HG02610 (cell line): ENCODE measurements around the gene ATOH8.

Experiments
- ATAC-seq: cut with Tn5 transposase; IDR thresholded peaks from one replicate; pipeline ENCODE4 v1.9.1; 2021; ENCODE audit warnings: mild to moderate bottlenecking, moderate library complexity; ENCODE audit not compliant: unreplicated experiment

Gene ATOH8

GRCh38 chr2:85718885-85719492 lies 34.8 kb upstream of the ATOH8 start:
- no peak for ATAC-seq

GRCh38 chr2:85719609-85720240 lies 34.1 kb upstream of the ATOH8 start:
- ATAC-seq = no peak

GRCh38 chr2:85720533-85720932 lies 33.3 kb upstream of the ATOH8 start:
- ATAC-seq = no peak

- ATAC-seq = no peak
These were observed 32.1 kb upstream of the ATOH8 start for GRCh38 chr2:85721641-85722040.

GRCh38 chr2:85722519-85722918 lies 31.3 kb upstream of the ATOH8 start:
- ATAC-seq = no peak

GRCh38 chr2:85723707-85724360 lies 30.0 kb upstream of the ATOH8 start:
- no peak for ATAC-seq

- ATAC-seq = no peak
These were observed 29.0 kb upstream of the ATOH8 start for GRCh38 chr2:85724731-85725181.

- no peak for ATAC-seq
These were observed 28.3 kb upstream of the ATOH8 start for GRCh38 chr2:85725451-85725850.

- ATAC-seq = no peak
These were observed 26.0 kb upstream of the ATOH8 start for GRCh38 chr2:85727798-85728197.

- no peak for ATAC-seq
These were observed 25.4 kb upstream of the ATOH8 start for GRCh38 chr2:85728342-85728741.

- peak; percentile 91 for ATAC-seq
These were observed 24.6 kb upstream of the ATOH8 start for GRCh38 chr2:85728883-85729824.

GRCh38 chr2:85729825-85730510 lies 23.8 kb upstream of the ATOH8 start:
- no peak for ATAC-seq

GRCh38 chr2:85730686-85731230 lies 23.0 kb upstream of the ATOH8 start:
- ATAC-seq = no peak

- ATAC-seq = no peak
These were observed 22.2 kb upstream of the ATOH8 start for GRCh38 chr2:85731606-85732005.

GRCh38 chr2:85732467-85733120 lies 21.2 kb upstream of the ATOH8 start:
- ATAC-seq = no peak

GRCh38 chr2:85733121-85733960 lies 20.4 kb upstream of the ATOH8 start:
- no peak for ATAC-seq

- ATAC-seq = no peak
These were observed 19.8 kb upstream of the ATOH8 start for GRCh38 chr2:85734015-85734414.

- ATAC-seq = no peak
These were observed 18.7 kb upstream of the ATOH8 start for GRCh38 chr2:85734942-85735608.
